GM21786 (cell line): ENCODE data around the gene VIPAS39.

Experiments
- ATAC-seq: cut with Tn5 transposase; IDR thresholded peaks from one replicate; pipeline ENCODE4 v1.9.1; 2021; ENCODE audit not compliant: unreplicated experiment

Gene VIPAS39

DNA sequence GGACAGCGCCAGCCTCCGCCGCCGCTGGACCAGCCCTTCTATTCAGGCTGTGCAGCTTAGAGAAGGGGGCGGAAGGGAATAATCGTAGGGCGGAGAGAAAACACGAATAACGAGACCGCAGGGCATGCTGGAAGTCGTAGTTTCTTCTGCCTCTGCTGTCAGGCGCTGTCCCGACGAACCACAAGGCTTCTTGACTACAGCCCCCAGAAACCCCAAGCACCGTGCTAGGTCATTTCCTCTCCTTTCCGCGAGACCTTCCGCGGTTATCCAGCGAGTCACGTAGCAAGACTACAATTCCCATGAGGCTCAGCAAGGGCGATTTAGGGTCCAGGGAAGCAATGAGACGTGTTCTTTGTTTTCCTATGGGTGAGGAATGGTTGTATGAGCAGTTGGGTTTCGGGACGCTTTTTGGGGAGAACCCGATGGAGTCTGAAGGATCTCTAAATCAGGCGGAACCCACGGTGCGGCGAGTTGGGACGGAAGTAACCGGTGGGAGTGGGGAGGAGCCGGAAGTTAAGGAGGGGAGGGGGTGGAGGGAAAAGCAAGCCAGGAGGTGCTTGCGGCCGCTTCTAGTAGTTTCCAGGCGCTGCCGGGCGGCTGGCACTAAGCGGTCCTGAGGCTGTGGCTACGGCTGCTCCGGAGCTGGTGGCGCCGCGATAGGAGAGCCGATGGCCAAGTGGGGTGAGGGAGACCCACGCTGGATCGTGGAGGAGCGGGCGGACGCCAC lies at the start of gene VIPAS39, which contains the start of gene AHSA1:
TSS of gene VIPAS39 (minus strand) at position 80 of the 727 bp plus-strand sequence. CDS start 3,499 bp downstream, outside the sequence.
TSS of gene AHSA1 (plus strand) at position 572 of the 727 bp plus-strand sequence. CDS start at position 669, 97 bp downstream.
- peak; percentile 91 for ATAC-seq

DNA sequence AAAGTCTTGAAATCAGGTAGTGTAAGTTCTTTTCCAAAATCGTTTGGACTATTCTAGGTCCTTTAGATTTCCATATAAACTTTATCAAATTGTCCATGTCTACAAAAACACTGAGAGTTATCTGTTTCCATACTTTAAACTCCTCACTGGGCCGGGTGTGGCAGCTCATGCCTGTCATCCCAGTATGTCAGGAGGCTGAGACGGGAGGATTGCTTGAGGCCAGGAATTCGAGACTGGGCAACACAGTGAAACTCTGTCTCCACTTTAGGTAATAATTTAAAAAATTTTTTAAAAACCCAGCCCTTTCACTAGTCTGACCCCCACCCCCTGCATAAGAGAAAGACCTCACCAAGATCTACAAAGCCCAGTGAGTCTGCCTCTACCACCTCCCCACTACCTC lies 47.6 kb upstream of the VIPAS39 start:
- ATAC-seq: no peak

DNA sequence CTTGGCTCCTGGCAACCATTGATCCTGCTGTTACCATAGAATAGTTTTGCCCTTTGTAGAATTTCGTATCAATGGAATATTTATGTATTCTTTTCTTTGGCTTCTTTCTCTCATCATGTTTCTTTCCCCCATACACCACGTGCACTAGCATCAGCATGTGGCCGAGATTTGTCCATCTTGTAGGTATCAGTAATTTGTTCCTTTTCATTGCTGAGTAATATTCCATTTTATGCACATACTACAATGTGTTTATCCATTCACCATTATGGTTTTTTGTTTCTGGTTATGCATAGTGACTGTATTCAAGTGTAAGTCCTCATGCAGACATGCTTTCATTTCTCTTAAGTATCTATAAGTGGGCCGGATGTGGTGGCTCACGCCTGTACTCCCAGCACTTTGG lies 45.7 kb upstream of the VIPAS39 start:
- ATAC-seq: no peak

DNA sequence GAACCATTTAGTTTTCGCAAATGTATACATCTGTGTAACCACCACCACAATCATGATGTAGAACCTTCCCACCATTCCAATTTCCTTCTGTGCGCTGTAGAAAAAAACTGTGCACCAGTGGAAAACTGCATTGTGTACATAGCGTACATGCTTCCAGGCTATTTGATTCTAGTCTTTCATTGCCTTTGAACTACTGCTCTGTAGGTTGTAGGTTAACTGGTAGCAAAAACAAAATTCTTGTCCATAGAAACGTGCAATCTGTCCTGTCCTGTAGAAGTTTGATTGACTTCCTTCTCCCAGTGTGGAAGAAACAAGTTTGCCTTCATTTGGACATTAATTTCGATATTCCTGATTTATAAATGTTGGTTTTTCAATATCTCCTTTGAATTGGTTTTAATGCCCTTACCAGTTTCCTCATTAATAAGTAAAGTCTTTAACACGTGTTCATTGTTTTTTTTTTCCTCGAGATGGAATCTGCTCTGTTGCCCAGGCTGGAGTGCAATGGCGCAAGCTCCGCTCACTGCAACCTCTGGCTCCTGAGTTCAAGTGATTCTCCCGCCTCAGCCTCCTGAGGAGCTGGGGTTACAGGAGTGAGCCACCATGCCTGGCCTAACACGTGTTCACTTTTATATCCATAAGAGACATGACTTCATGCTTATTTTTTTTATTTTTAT lies 44.8 kb upstream of the VIPAS39 start:
- no peak for ATAC-seq

DNA sequence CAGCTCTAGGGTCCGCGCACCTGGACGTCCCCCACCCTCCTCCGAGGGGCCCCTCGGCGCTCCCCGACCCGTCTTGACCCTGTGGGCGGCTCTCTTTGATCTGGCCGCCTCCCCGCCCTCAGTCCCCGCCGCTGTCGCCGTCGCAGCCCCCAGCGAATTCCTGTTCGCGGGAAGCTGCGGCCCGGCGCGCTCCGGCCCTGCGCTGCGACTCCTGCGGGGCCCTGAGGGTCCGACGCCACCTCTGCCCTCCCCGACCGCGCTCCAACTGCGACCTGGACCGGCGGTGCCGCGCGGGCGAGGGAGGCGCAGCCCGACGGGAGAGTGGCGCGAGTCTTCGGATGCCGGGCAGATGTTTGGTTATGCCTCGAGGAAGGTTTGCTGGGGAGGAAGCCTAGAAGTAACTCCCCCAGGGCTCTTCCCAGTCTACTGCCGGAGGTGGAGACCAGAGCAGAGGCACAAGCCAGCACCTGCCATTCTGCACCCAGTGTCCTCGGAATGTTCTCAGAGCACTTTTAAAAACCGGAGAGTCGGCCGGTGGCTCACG lies 41.7 kb upstream of the VIPAS39 start:
- peak; percentile 27 for ATAC-seq

DNA sequence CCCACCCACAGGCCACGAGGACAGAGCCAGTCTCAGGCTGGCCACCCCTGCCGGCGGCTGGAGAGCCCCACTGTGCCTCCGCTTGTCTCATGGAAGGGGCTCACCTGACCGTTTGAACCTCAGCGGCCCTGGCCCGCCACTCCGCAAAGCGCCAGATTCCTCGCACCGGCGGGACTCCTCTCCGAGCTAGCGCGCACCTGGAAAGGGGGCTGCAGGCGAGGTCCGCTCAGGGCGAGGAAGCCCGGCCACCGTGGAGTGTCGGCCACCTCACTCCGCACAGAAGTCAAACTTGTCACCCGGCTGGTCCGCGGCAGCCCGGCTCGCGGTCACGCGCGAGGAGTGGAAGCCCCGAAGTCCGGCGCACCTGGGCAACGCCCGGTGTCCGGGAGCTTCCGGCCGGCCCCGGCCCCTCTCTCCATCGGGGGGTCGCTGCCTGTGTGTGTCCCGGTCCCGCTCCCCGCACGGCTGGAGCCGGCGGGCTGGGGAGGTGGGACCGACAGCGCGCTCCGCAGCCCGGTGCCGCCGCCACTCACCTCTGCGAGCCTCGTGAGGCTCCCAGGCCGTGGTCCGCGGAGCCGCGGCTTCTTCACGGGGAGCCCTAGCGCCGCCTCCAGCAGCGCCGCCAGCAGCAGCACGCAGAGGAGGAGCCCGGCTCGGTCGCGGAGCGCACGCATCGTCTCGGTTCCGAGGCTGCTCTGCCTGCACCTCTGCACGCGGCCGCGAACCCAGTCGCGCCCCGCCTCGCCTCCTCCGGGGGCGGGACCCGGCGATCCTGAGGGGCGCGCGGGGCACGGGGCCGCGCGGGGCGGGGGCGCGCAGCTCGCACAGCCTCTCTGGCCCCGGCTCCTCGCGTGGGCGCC lies 40.9 kb upstream of the VIPAS39 start, which contains the start of gene ISM2:
TSS of gene ISM2 (minus strand) at position 697 of the 860 bp plus-strand sequence. CDS start at position 674, 23 bp downstream.
- peak; percentile 42 for ATAC-seq

DNA sequence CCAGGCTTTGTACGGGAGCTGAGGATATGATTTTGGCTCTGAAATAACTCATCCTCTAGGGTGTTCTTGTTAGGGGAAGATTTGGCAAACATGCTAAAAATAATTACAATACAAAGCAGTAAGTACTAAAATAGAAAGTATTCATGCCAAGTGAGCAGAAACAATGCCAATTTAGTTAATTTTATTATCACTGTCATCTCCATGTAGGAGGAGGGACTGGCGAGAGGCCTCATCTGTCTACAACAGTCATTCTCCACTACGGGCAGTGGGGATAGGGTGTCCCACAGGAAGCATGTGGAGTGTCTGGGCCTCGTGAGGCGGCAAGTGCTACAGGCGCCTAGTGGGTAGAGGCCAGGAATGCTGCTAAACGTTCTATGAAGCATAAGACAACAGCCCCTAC lies 37.9 kb upstream of the VIPAS39 start:
- ATAC-seq: no peak

DNA sequence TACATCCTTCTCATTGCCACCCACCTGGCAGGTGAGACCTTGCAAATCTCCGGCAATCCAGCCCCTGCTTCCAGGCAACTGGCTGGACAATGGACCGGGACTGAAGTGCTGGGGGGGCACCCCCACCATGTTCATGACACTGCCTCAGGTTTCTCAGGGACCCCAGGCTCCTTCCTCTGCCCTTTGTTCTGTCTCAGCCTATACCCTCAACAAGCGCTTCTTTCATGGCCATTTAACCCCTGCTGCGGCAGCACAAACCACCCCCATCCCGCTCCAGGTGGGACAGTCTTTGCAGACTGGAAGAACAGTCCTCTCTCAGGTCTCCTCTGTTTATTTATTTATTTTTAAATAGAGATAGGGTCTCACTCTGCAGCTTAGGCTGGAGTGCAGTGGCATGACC lies 33.7 kb upstream of the VIPAS39 start:
- no peak for ATAC-seq

DNA sequence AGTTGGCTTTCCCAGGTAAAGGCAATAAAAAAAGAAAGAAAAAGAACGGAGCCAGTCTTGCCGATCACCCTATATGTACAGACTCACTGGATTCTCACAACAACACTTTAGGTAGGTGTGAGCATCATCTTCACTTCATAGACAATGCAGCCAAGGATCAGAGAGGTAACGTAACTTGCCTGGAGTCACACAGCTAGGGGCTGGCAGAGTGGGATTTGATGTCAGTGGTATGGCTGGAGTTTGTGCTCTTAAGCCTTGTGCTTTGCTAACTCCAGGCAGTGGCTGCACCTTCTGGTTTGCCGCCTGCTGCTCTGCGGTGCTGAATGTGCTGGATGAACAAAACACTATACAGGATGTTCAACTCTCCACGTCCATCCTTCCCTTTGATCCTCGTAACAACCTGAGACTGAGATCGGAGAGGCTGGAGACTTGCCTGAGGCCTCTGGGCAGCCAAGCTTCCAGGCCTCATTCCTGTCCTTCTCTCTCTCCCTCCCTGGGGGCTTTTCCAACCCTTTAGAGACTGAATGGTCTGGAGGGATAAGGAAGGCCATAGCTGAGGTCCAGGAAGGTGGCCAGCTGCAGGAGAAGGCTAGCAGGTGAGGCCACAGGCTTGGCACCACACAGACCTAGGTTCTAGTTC lies 33.1 kb upstream of the VIPAS39 start:
- ATAC-seq: no peak

DNA sequence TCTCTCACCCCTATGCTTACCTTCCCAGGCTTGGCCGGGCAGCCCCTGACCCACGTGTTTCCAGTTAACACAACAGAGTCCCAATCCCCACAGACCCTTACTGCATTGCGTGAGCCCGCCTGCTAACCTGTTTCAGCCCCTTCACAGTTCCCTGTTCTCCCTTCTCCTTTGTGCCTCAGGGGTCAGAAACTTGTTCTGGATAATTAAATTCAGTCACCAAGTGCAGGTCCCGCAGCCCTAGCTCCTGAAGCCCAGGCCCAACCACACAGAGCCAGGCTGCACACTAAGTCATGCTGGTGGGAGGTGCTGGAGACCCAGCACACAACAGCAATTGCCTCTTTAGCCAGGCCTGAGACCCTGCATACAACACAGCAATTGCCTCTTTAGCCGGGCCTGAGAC lies 31.6 kb upstream of the VIPAS39 start:
- ATAC-seq: no peak

DNA sequence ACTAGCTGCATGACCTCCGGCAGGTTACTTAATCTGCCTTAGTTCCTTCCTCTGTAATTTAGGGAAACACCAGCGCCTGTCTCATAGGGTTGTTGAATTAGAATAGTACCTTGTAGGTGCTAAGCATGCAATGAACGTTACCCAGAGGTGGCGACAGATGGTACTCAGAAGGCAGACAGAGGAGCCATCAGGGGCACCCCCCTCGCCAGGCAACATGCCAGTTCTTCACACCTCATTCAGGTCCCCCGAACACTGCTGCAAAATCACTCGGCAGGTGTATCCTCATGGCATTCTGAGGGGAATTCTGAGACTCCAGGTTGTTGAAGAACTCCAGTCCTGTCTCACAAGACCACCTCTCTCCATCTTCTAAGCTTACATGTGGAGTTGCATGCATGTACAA lies 31.2 kb upstream of the VIPAS39 start:
- no peak for ATAC-seq

DNA sequence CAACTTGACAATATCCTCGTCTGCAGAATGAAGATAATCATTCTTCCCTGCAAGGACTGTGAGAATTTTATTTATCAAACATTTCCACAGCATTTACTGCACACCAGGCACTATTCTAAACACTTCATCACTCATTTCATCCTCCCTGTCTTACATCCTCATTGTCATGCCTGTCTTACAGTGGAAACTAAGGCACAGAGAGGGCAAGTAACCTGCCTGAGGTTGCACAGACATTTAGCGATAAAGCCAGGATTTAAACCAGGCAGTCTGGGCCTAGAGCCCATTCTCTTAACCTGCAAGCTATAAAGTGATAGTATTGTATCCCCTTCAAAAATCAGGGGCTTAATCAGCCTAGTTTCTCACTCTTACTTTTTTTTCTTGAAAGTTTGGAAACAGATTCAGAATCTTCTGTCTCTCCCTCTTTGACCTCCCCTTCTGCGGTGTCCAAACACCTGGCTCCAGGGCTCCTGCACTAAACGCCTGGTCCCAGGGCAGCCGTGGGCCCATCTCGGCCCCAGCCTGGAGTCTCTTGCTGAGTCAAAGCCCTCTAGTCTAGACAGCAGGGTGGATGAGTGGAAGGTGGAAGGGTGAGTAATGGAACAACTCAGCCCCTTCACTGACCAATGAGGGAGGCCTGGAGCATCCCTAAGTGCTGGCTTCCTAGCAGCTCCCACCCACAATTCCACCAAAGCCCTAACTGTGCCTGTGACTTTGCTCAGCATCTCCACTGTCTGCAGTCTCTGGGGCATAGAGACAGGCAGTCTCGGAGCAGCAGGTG lies 28.7 kb upstream of the VIPAS39 start:
- ATAC-seq: no peak

DNA sequence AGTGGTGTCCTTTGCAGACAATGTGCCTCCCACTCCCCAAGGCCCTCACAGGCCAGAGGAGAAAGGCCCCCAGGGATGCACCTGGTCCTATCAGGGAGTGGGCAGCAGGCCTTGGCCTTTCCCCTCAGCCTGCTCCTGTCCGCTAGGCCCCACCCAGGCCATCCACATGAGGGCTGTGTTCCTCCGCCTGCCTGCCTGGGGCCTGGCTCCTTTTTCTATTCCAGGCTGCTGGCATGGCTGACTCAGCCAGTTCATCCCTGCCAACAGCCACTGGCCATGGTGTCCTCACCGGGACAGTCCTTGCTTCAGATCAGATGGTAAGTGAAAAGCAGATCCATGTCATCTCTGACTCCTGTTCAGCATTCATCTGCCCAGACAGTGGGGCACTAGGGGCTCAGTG lies 27.9 kb upstream of the VIPAS39 start:
- no peak for ATAC-seq

DNA sequence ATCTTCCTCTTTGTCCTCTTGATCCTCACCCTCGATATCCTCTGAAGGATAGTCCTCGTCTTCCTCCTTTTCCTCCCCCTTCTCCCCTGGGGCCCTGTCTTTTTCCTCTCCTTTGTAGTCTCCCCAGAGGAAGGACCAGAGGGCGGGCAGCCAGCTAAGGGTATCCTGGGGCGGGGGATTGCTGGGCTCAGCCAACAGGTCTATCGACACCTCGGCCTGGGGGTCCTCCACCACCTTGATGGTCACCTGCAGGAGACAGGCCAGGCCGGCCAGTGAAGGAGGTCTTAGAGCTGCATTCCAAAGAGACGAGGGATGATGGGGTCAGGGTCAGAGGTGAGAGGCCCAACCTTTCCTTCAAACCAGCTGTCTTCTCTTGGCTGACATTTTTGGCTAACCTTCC lies 25.0 kb upstream of the VIPAS39 start:
- ATAC-seq: no peak

DNA sequence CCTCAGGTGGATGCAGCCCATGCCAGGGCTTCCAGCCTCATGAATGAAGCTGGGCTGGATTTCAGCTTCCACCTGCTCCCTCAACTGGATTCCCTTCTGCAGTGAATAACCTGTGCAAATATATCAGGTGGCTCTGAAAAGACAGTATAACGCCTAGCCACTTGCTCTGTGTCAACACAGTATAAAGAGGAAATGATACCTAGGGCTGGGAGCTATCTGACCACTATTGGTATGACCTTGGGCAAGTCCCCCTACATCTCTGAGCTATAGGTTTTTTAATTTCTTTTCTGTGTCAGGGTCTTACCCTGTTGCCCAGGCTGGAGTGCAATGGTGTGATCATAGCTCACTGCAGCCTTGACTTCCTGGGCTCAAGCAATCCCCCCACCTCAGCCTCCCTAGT lies 21.4 kb upstream of the VIPAS39 start:
- ATAC-seq: peak; percentile 96

DNA sequence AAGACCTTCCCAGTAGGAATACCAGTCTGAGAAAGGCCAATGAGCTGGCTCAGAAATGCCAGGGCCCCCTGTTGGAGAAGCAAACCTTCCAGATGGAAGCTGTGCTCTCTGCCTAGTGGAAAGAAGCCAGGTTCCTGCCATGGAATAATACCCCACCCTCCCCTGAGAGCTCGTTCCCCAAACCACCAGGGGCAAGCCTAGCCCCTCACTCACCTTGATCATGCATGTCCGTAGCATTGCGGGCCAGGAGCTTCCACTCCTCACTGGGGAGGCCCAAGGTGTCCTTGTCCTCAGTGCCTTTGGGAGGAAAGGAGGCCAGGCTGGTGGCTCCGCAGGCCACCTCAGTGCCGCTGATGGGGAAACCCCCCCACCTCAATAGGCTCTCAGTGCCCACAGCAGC lies 20.6 kb upstream of the VIPAS39 start:
- no peak for ATAC-seq

DNA sequence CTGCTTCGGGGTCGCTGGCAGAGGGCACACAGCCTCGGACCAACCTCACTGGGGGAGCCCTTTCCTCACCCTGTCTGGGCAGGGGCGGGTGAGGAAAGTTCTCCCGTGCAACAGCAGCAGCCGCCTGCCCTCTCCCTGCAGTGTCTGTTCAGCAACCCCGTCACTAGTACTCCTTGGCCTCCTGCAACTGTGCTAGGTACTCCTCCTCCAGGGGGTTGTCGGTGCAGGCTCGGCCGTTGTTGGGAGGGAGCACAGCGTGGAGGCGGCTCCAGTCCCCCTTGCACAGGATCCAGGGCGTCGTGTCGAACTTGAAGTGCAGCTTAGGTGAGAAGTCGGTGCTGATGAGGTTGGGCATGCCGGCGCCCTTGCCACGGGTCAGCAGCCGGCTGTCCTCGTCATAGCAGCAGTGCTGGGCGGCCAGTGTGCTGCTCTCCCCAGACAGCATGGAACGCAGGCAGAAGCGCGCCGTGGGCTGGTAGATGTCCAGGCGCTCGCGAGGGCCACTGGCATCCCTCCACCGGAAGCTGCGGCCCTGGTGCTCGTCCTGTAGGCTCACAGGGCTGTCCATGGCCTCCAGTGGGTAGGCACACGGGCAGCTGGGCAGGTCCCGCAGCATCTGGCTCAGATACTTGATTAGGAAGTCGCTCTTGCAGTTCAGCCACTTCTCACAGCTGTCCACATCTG lies 18.2 kb upstream of the VIPAS39 start:
- no peak for ATAC-seq

DNA sequence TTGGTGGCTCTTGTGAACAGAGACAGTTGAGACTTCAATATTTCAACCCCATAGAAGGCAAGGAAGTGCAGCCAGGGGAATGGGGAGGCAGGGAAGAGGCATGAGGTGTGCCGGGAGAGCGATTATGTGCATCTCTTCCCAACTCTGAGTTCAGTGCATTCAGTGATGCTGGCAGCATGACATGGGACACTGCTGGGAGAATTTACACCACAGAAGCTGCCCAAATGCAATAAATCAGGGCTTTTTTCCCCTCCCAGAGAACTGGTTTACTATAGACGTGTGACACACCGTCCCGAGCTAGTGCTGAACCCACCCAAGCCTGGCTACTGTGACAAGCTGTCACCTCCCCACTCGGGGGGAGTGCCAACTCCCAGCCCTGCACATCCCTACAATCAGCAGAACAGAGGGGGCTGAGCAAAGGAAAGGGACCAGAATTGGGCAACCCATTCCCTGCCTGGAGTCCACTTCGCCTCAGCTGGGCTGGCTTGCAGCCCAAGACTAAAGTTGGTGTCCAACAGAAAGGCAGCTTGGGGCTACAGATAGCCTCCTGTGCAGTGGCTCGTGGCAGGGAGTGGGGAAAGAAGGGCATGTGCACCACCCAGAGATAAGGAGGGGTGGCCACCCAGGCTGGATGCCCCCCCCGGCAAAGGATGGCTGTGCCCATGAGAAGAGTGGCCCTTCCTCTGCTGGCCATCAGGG lies 17.2 kb upstream of the VIPAS39 start:
- ATAC-seq: no peak

DNA sequence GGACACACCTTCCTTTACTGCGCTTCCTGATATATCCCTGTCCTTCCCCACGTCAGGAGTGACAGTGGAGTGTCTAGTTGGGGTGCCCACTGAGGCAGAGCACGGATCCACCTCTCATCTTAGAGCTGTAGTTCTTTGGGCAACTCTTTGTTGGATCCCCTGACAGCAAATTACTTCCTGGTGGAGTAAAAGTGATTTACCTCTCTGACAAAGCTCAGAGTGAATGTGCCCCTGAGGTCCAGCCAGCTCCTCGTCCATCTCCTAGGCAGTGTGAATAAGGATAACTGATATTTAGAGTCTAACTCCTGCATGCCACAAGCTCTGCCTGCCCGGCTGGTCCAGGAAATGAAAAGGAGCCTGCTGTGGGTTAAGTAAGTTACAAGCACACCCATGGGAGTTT lies 16.5 kb upstream of the VIPAS39 start:
- no peak for ATAC-seq
